ENCODE results near the gene PRRT1B. TPM values are rescaled to one million over a fixed set of nuclear protein-coding genes. Genes with fewer than 3 reads are reported as not detected.

Gene PRRT1B
- total and polyA plus RNA-seq, 4 donors, result 0.96 to 7.9 (median 3.8) TPM

DNA sequence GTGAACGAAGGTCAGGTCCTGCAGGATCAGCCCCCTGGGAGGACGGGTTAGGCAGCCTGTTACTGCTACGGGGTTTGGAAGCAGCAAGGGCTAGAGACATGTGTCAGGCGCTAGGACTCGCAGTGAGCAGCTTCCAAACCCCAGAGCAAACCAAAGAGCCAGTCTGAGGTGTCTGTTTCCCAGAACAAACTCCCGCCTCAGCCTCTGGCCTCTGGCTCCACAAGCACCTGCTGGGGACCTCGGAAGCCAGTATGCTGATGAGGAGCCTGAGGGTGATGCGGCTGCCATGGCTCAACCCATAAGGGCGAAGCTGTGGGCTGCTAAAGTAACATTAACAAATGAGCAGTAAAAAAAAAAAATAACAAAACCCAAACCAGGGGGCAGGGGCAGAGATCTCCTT is 35.0 kb downstream of the PRRT1B start:
- WGBS, 2 donors, result 96 to 97% methylated on average over 9 of the region's 9 CpGs
- H3K27ac ChIP-seq (ENCODE audit: low read depth in 1 of 2, low read length in 1 of 2), result no peak overlapping the region
- H3K4me1 ChIP-seq (ENCODE audit: control insufficient read depth in 5 of 5, insufficient read depth in 5 of 5, low read length in 5 of 5), result no peaks in the 10 kb centered on the region
- ATAC-seq (ENCODE audit: insufficient read depth, low FRiP score), result no peak
- no peaks in the 10 kb centered on the region for H3K27me3 ChIP-seq (ENCODE audit: control insufficient read depth in 3 of 3, insufficient read depth in 3 of 3, low read length in 2 of 3)
- no peak overlapping the region for H3K9ac ChIP-seq (ENCODE audit: insufficient read depth in 1 of 2, low read length in 2 of 2)
- TF ChIP-seq, protein P1, sequence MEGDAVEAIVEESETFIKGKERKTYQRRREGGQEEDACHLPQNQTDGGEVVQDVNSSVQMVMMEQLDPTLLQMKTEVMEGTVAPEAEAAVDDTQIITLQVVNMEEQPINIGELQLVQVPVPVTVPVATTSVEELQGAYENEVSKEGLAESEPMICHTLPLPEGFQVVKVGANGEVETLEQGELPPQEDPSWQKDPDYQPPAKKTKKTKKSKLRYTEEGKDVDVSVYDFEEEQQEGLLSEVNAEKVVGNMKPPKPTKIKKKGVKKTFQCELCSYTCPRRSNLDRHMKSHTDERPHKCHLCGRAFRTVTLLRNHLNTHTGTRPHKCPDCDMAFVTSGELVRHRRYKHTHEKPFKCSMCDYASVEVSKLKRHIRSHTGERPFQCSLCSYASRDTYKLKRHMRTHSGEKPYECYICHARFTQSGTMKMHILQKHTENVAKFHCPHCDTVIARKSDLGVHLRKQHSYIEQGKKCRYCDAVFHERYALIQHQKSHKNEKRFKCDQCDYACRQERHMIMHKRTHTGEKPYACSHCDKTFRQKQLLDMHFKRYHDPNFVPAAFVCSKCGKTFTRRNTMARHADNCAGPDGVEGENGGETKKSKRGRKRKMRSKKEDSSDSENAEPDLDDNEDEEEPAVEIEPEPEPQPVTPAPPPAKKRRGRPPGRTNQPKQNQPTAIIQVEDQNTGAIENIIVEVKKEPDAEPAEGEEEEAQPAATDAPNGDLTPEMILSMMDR (IDR thresholded peaks at IDR 0.05; ENCODE audit: control extremely low read depth, extremely low read depth), result no peak
- no peaks in the 10 kb centered on the region for H3K9me3 ChIP-seq (ENCODE audit: control insufficient read depth in 4 of 4, insufficient read depth in 3 of 4, low read length in 3 of 4)
- peaks cover 19 to 83% (median 24%) of the 10 kb centered on the region in 4 donors for H3K36me3 ChIP-seq (ENCODE audit: control insufficient read depth in 4 of 4, insufficient read depth in 4 of 4, low read length in 4 of 4)
- no peak for DNase-seq
- no peak overlapping the region for H3K4me3 ChIP-seq

GRCh38 chr9:131582056-131582455 is 36.7 kb downstream of the PRRT1B start:
- peaks cover 19 to 74% (median 23%) of the 10 kb centered on the region in 4 donors for H3K36me3 ChIP-seq (ENCODE audit: control insufficient read depth in 4 of 4, insufficient read depth in 4 of 4, low read length in 4 of 4)

DNA sequence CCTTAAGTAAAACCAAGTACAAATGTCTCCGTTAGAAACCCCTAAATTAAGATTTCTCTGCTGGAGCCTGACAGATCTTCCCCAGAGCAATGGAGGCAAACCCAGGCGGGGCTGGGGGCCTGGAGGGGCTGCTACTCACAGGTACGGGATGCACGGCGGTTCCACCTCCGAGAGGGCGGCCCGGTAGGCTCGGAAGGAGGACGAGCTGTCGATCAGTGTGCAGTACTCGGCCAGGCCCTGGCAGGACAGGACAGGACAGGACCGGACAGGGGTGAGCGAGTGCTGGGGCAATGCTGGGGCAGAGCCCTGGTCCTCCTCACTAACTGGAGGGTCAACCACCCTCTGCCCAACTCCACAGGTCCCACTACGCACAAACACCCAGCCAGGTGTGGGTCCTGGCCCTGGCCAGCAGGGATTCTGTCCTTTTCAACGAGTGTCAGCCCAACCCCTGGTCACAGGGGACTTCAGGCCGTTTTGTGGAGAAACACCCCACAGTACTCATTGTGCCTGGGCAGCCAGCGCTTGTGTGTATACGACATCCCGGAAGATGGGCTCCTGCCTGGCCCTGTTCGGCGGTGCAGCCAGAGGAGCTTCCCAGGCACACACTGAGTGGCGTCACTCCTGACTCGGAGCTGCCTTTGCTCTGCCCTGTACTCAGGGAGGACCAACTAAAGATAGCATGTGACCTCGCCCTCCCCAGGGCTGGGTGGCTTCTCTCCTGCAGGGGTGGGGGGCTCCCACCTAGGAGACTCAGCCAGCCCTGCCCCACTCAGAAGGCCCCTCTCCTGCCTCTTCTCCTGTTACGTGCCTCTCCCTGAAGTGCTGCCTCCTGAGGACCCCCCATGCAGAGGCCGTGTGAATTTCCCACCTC is 37.4 kb downstream of the PRRT1B start:
- H3K9ac ChIP-seq (ENCODE audit: insufficient read depth in 1 of 2, low read length in 2 of 2), result no peak overlapping the region
- no peaks in the 10 kb centered on the region for H3K27me3 ChIP-seq (ENCODE audit: control insufficient read depth in 3 of 3, insufficient read depth in 3 of 3, low read length in 2 of 3)
- no peak overlapping the region for H3K27ac ChIP-seq (ENCODE audit: low read depth in 1 of 2, low read length in 1 of 2)
- H3K4me3 ChIP-seq, result no peak overlapping the region
- TF ChIP-seq, protein P1 (IDR thresholded peaks at IDR 0.05; ENCODE audit: control extremely low read depth, extremely low read depth), result no peak
- H3K36me3 ChIP-seq (ENCODE audit: control insufficient read depth in 4 of 4, insufficient read depth in 4 of 4, low read length in 4 of 4), result peaks cover 19 to 73% (median 21%) of the 10 kb centered on the region in 4 donors
- DNase-seq (no peak), ATAC-seq (ENCODE audit: insufficient read depth, low FRiP score) (no peak)
- no peaks in the 10 kb centered on the region for H3K9me3 ChIP-seq (ENCODE audit: control insufficient read depth in 4 of 4, insufficient read depth in 3 of 4, low read length in 3 of 4)
- no peaks in the 10 kb centered on the region for H3K4me1 ChIP-seq (ENCODE audit: control insufficient read depth in 5 of 5, insufficient read depth in 5 of 5, low read length in 5 of 5)
- 94 to 95% methylated on average over 27 of the region's 27 CpGs for WGBS, 2 donors

More at GRCh38 chr9:131582056-131582455, 36.7 kb downstream of the PRRT1B start:
- no peaks in the 10 kb centered on the region for H3K9me3 ChIP-seq (ENCODE audit: control insufficient read depth in 4 of 4, insufficient read depth in 3 of 4, low read length in 3 of 4)
- DNase-seq (no peak), ATAC-seq (ENCODE audit: insufficient read depth, low FRiP score) (no peak)
- TF ChIP-seq, protein P1 (IDR thresholded peaks at IDR 0.05; ENCODE audit: control extremely low read depth, extremely low read depth), result no peak
- H3K9ac ChIP-seq (ENCODE audit: insufficient read depth in 1 of 2, low read length in 2 of 2), result no peak overlapping the region
- no peaks in the 10 kb centered on the region for H3K4me1 ChIP-seq (ENCODE audit: control insufficient read depth in 5 of 5, insufficient read depth in 5 of 5, low read length in 5 of 5)
- H3K4me3 ChIP-seq, result no peak overlapping the region
- no peak overlapping the region for H3K27ac ChIP-seq (ENCODE audit: low read depth in 1 of 2, low read length in 1 of 2)
- no peaks in the 10 kb centered on the region for H3K27me3 ChIP-seq (ENCODE audit: control insufficient read depth in 3 of 3, insufficient read depth in 3 of 3, low read length in 2 of 3)
- whole genome bisulfite sequencing, 2 donors, result 93 to 94% methylated on average over 10 of the region's 10 CpGs

All from lung (tissue), 12 donors.